Right cardiac atrium (tissue), 5 donors: ENCODE measurements around the gene ULK4. TPM values are rescaled to one million over a fixed set of nuclear protein-coding genes. Genes with fewer than 3 reads are reported as not detected.
A peak's percentile ranks its signal among the peaks of the same experiment; 100 is the strongest.

Experiments
- ATAC-seq, 2 donors: fragments of 200-7000 bp; cut with Tn5 transposase; one replicate each; pipeline versions ENCODE4 v1.8.0 to v1.9.1; 2020; ENCODE audit warnings: moderate library complexity in 2 of 2, mild to moderate bottlenecking in 1 of 2
- DNase-seq, 3 donors: peaks; one replicate each; pipeline ENCODE4 v3.0.0-alpha.2; 2020
- H3K27ac ChIP-seq: one replicate; pipeline ENCODE4 v1.5.1; 2013; ENCODE audit warnings: mild to moderate bottlenecking, low read length, control low read depth, moderate library complexity
- H3K27me3 ChIP-seq: one replicate; pipeline ENCODE4 v1.6.1; 2013; ENCODE audit not compliant: control insufficient read depth, insufficient read depth
- H3K4me1 ChIP-seq: one replicate; pipeline ENCODE4 v1.6.1; 2013; ENCODE audit warnings: low read length; ENCODE audit not compliant: control insufficient read depth, insufficient read depth
- H3K4me3 ChIP-seq: one replicate; pipeline ENCODE4 v1.5.1; 2013; ENCODE audit warnings: low read length, control low read depth
- H3K9me3 ChIP-seq: one replicate; pipeline ENCODE4 v1.6.1; 2013; ENCODE audit warnings: low read length; ENCODE audit not compliant: control insufficient read depth
- WGBS: extraction: QIAGEN DNeasy Blood & Tissue Kit; methylation state at CpG from one replicate; pipeline ENCODE4 v1.1.7; 2013; 5-methylcytosine and 5-hydroxymethylcytosine counted together
- intact Hi-C, 4 donors: fragments of 100-400 bp; cut with DNase I; formaldehyde crosslinking; loops; one replicate each; pipeline versions ENCODE4 v1.11.0 to v1.14.0; 2022 to 2023
- polyA plus RNA-seq: library from polyadenylated mRNA; stranded (reverse); fragments of 200-250 nt; gene quantifications from one replicate; pipeline ENCODE4 v1.2.3, GENCODE V29; 2013
- total RNA-seq, 4 donors: library from RNA; stranded (reverse); fragmentation: NEBNext Ultra II Directional; extraction: Animal tissue kit (Norgen Biotek cat#: 25700); gene quantifications; one replicate each; pipeline ENCODE4 v1.2.1, GENCODE V29; 2021
- donor health status: healthy with polysubstance abuse.
- donor health status: DM: no; HTN: yes; CAD: no.
- donor health status: DM: no; HTN: no; CAD: no.
- donor health status: DM: no; HTN: yes; CAD: no; lungs with severe emphysema.
- donor health status: DM: yes; HTN: yes; CAD: no.

Gene ULK4
- total and polyA plus RNA-seq, 5 donors: 13.8 to 22.4 (median 18.0) TPM

DNA sequence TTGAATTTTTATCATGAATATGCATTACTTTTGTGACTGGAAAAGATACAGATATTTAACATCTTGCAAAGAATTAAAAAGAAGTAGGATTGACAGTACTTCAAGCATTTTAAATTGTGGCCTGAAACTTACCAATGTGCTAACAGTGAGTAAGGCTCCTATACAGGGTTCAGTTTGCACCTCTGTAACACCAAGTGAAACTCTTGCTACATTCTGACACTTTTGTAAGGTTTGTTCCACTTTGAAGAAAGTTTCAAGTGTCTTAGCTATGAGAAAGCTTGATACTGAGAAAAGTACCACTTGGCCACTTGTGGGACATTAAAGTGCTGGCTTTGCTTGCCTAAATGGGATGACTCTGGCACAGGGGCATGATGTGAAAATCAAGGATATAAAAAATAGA is 473.4 kb downstream of the ULK4 start:
- H3K9me3 ChIP-seq: no peaks in the 10 kb centered on the region
- no peak overlapping the region for H3K4me3 ChIP-seq
- H3K4me1 ChIP-seq: no peaks in the 10 kb centered on the region
- DNase-seq: no peak
- no peaks in the 10 kb centered on the region for H3K27me3 ChIP-seq
- H3K27ac ChIP-seq: no peak overlapping the region
- intact Hi-C loops: no loop called here
- ATAC-seq: no peak

- H3K4me3 ChIP-seq: no peak overlapping the region
- 95% methylated on average over 4 of the region's 4 CpGs for WGBS
Measured at GRCh38 chr3:41485484-41485883, 476.4 kb downstream of the ULK4 start.

GRCh38 chr3:41482134-41482533 is 479.8 kb downstream of the ULK4 start:
- no peak for ATAC-seq
- 63% methylated on average over 2 of the region's 2 CpGs for WGBS

More at GRCh38 chr3:41485484-41485883, 476.4 kb downstream of the ULK4 start:
- Histone ChIP-seq H3K27me3 (no peaks in the 10 kb centered on the region), H3K4me1 (no peaks in the 10 kb centered on the region), H3K27ac (no peak overlapping the region), H3K9me3 (no peaks in the 10 kb centered on the region)
- DNase-seq (no peak), ATAC-seq (no peak)
- intact Hi-C loops: no loop called here

GRCh38 chr3:41478278-41478677 is 483.6 kb downstream of the ULK4 start:
- no peaks in the 10 kb centered on the region for H3K27me3 ChIP-seq
- WGBS: 48% methylated on average over 1 of the region's 1 CpG

More at GRCh38 chr3:41482134-41482533, 479.8 kb downstream of the ULK4 start:
- no peak overlapping the region for H3K4me3 ChIP-seq
- no peak for DNase-seq
- intact Hi-C loops: no loop called here
- H3K27me3 ChIP-seq: no peaks in the 10 kb centered on the region
- H3K9me3 ChIP-seq: no peaks in the 10 kb centered on the region
- H3K27ac ChIP-seq: no peak overlapping the region
- H3K4me1 ChIP-seq: no peaks in the 10 kb centered on the region

DNA sequence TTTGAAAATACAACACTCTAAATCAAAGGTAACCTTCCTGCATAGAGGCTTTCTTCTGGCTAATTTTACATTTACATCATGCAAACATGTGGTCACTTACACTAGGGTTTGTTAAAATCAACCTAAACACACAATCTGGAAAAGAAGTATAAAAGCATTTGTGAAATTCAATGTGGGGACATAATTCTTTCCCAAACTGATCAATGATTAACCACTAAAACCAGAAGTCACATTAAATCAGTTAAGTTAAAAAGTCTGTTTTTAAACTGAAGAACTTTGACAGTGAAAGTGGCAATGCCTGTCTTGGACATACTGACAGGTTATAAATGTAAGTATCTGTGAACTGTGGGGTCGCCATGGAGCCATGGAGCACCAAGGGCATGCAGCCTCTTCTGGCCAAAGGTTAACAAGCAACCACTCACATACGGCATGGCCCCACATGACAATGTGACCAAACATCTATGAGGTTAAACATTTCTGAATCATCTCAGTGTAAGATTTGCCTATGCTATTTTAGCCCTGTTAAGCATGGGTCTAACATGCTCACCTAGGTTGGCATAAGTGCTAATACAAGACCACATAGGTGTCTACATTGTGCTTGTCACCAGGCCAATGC is 484.4 kb downstream of the ULK4 start:
- no peak overlapping the region for H3K4me3 ChIP-seq
- 90% methylated on average over 2 of the region's 2 CpGs for WGBS
- no peak overlapping the region for H3K27ac ChIP-seq
- DNase-seq (no peak), ATAC-seq (no peak)
- intact Hi-C loops: no loop called here
- no peaks in the 10 kb centered on the region for H3K27me3 ChIP-seq
- no peaks in the 10 kb centered on the region for H3K9me3 ChIP-seq
- no peaks in the 10 kb centered on the region for H3K4me1 ChIP-seq

More at GRCh38 chr3:41478278-41478677, 483.6 kb downstream of the ULK4 start:
- Histone ChIP-seq H3K4me3 (no peak overlapping the region), H3K27ac (no peak overlapping the region), H3K4me1 (no peaks in the 10 kb centered on the region), H3K9me3 (no peaks in the 10 kb centered on the region)
- intact Hi-C loops: no loop called here
- DNase-seq (no peak), ATAC-seq (no peak)

DNA sequence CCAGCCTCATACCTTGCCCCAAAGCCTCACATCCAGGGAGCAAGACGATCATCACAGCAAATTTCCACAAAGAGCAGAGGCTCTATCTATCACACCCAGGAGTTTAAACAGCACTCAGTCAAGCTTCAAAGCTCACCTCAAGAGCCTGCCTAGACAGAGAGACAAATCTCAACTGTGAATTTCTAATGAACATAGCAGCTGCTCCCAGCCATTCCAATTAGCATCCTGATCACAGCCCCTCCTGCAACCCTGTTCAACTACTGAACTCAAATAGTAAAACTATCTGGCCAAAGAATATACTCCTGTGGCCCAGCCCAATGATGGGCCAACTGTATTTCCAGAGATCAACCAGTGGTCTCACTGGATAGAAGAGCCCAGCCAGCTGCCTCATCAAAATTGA is 492.8 kb downstream of the ULK4 start:
- H3K27me3 ChIP-seq: no peaks in the 10 kb centered on the region
- intact Hi-C loops: no loop called here
- no peak for ATAC-seq
- no peak for DNase-seq
- peaks cover 3% of the 10 kb centered on the region for H3K4me1 ChIP-seq
- WGBS: 93% methylated on average over 1 of the region's 1 CpG
- no peak overlapping the region for H3K27ac ChIP-seq
- H3K9me3 ChIP-seq: no peaks in the 10 kb centered on the region
- no peak overlapping the region for H3K4me3 ChIP-seq

GRCh38 chr3:41467481-41467880 is 494.4 kb downstream of the ULK4 start:
- no peak for ATAC-seq
- H3K4me1 ChIP-seq: peaks cover 3% of the 10 kb centered on the region
- intact Hi-C loops: no loop called here
- no peak overlapping the region for H3K4me3 ChIP-seq
- no peaks in the 10 kb centered on the region for H3K9me3 ChIP-seq
- no peak for DNase-seq
- WGBS: 83% methylated on average over 1 of the region's 1 CpG
- no peaks in the 10 kb centered on the region for H3K27me3 ChIP-seq
- H3K27ac ChIP-seq: no peak overlapping the region

- intact Hi-C loops: no loop called here
- ATAC-seq: peak in 1 of 2 donors; percentile 40
- Histone ChIP-seq H3K4me3 (no peak overlapping the region), H3K27ac (no peak overlapping the region), H3K27me3 (no peaks in the 10 kb centered on the region), H3K4me1 (peaks cover 3% of the 10 kb centered on the region), H3K9me3 (no peaks in the 10 kb centered on the region)
- DNase-seq: no peak
- 20% methylated on average over 1 of the region's 1 CpG for WGBS
Measured at GRCh38 chr3:41464858-41465257, 497.0 kb downstream of the ULK4 start.

GRCh38 chr3:41464401-41464800 is 497.5 kb downstream of the ULK4 start:
- intact Hi-C loops: no loop called here
- no peak overlapping the region for H3K27ac ChIP-seq
- no peak overlapping the region for H3K4me3 ChIP-seq
- 44% methylated on average over 2 of the region's 2 CpGs for WGBS
- ATAC-seq (peak; percentile 16 to 29), DNase-seq (no peak)
- H3K27me3 ChIP-seq: no peaks in the 10 kb centered on the region
- H3K4me1 ChIP-seq: peaks cover 3% of the 10 kb centered on the region
- H3K9me3 ChIP-seq: no peaks in the 10 kb centered on the region

GRCh38 chr3:41462103-41462691 is 499.7 kb downstream of the ULK4 start:
- 43% methylated on average over 2 of the region's 2 CpGs for WGBS
- Histone ChIP-seq H3K9me3 (no peaks in the 10 kb centered on the region), H3K4me1 (peaks cover 3% of the 10 kb centered on the region), H3K4me3 (no peak overlapping the region), H3K27ac (no peak overlapping the region), H3K27me3 (no peaks in the 10 kb centered on the region)
- intact Hi-C loops: no loop called here
- ATAC-seq (no peak), DNase-seq (no peak)

GRCh38 chr3:41460736-41461135 is 501.2 kb downstream of the ULK4 start:
- no peak for ATAC-seq
- Histone ChIP-seq H3K27me3 (no peaks in the 10 kb centered on the region), H3K9me3 (no peaks in the 10 kb centered on the region), H3K4me1 (peaks cover 3% of the 10 kb centered on the region), H3K27ac (no peak overlapping the region), H3K4me3 (no peak overlapping the region)
- no peak for DNase-seq
- intact Hi-C loops: no loop called here
- WGBS: 98% methylated on average over 4 of the region's 4 CpGs

DNA sequence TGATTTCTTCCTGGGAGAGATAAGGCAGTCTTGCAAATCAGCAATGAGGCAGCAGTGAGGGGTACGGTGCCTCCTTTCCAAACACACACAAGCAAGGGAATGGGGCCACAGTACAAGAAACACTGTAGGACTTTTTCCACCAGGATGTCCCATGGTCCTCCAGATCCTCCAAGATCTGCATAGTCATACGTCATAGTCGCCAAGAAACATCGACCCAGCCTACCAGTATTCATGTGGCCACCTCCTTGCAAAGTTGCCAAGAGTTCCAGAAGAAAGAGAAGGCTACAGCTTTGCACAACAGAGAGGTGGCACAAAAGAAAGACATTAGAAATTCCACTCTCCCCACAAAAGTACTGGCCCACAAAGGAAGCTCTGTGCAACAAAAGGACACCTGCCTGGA is 504.7 kb downstream of the ULK4 start:
- Histone ChIP-seq H3K27me3 (no peaks in the 10 kb centered on the region), H3K27ac (no peak overlapping the region), H3K9me3 (no peaks in the 10 kb centered on the region), H3K4me1 (no peaks in the 10 kb centered on the region), H3K4me3 (no peak overlapping the region)
- intact Hi-C loops: no loop called here
- no peak for ATAC-seq
- 64% methylated on average over 4 of the region's 4 CpGs for WGBS
- no peak for DNase-seq
